Sciatic nerve (tissue), 1 donor: ENCODE results near the gene FAM209A. TPM values are rescaled to one million over a fixed set of nuclear protein-coding genes. Genes with fewer than 3 reads are reported as not detected.

ENCODE experiments used
- total RNA-seq: library from RNA; stranded (reverse); fragmentation: NEBNext Ultra II Directional; extraction: Animal tissue kit (Norgen Biotek cat#: 25700); gene quantifications from one replicate; pipeline ENCODE4 v1.2.1, GENCODE V29; 2021
- donor health status: DM: no; HTN: no; CAD: no.

The FAM209A gene
- total RNA-seq, 1 donor from 2014 or later, result not detected

Other genes with a start within 250 kb of the FAM209A start
- 76.0 TPM for gene FAM210B, start 165.8 kb upstream of the FAM209A start, total RNA-seq
- gene AURKA, start 132.5 kb upstream of the FAM209A start, total RNA-seq, result 1.4 TPM
- 25.3 TPM for gene CSTF1, start 132.1 kb upstream of the FAM209A start, total RNA-seq
- 2.4 TPM for gene CASS4, start 112.5 kb upstream of the FAM209A start, total RNA-seq
- gene RTF2, start 56.1 kb upstream of the FAM209A start, total RNA-seq, result 88.7 TPM
- gene FAM209B, start 8.5 kb downstream of the FAM209A start, total RNA-seq, result not detected
- 0.31 TPM for gene TFAP2C, start 104.6 kb downstream of the FAM209A start, total RNA-seq